ENCODE results near the gene ROPN1L. TPM values are rescaled to one million over a fixed set of nuclear protein-coding genes. Genes with fewer than 3 reads are reported as not detected.

ROPN1L gene
- total and polyA plus RNA-seq, 2 experiments from 2014 or later = 0.30 TPM; not detected in 1

GRCh38 chr5:10474521-10475075, 32.9 kb downstream of the ROPN1L start:
- WGBS (ENCODE audit: low lambda C conversion rate, missing lambda C conversion rate) = 71% methylated on average over 7 of the region's 7 CpGs
- Histone ChIP-seq H3K36me3 (replicated peaks; ENCODE audit: insufficient read depth, low read depth) (no peaks in the 10 kb centered on the region), H3K4me3 (no peak overlapping the region), H3K4me1 (ENCODE audit: insufficient read depth) (no peaks in the 10 kb centered on the region), H3K79me2 (no peaks in the 10 kb centered on the region), H3K9me2 (replicated peaks; ENCODE audit: insufficient read depth) (no peaks in the 10 kb centered on the region), H3K27ac (no peak overlapping the region), H2AFZ (no peak overlapping the region), H3K4me2 (no peak overlapping the region), H3K9me3 (ENCODE audit: low read depth) (no peaks in the 10 kb centered on the region), H4K20me1 (ENCODE audit: insufficient read depth, poor library complexity, severe bottlenecking) (no peaks in the 10 kb centered on the region), H3K27me3 (no peaks in the 10 kb centered on the region)
- no peak for DNase-seq (ENCODE audit: low spot score)
- TF ChIP-seq EZH2 (IDR thresholded peaks at IDR 0.05; ENCODE audit: borderline replicate concordance) (no peak), EZH2phosphoT487 (IDR thresholded peaks at IDR 0.05; ENCODE audit: low read depth, severe bottlenecking, unreplicated experiment) (no peak), CTCF (IDR thresholded peaks at IDR 0.05; ENCODE audit: poor library complexity) (no peak)

GRCh38 chr5:10475931-10476676, 34.4 kb downstream of the ROPN1L start:
- Histone ChIP-seq H3K9me2 (replicated peaks; ENCODE audit: insufficient read depth) (no peaks in the 10 kb centered on the region), H3K27ac (no peak overlapping the region)
- TF ChIP-seq EZH2 (IDR thresholded peaks at IDR 0.05; ENCODE audit: borderline replicate concordance) (no peak), CTCF (IDR thresholded peaks at IDR 0.05; ENCODE audit: poor library complexity) (no peak), EZH2phosphoT487 (IDR thresholded peaks at IDR 0.05; ENCODE audit: low read depth, severe bottlenecking, unreplicated experiment) (no peak)

GRCh38 chr5:10476878-10477277, 35.2 kb downstream of the ROPN1L start:
- no peak for DNase-seq (ENCODE audit: low spot score)
- Histone ChIP-seq H3K4me2 (no peak overlapping the region), H3K9me2 (replicated peaks; ENCODE audit: insufficient read depth) (no peaks in the 10 kb centered on the region), H3K27me3 (no peaks in the 10 kb centered on the region), H3K27ac (no peak overlapping the region), H3K4me1 (ENCODE audit: insufficient read depth) (peaks cover 6% of the 10 kb centered on the region), H3K9me3 (ENCODE audit: low read depth) (no peaks in the 10 kb centered on the region), H3K36me3 (replicated peaks; ENCODE audit: insufficient read depth, low read depth) (no peaks in the 10 kb centered on the region), H3K4me3 (no peak overlapping the region), H4K20me1 (ENCODE audit: insufficient read depth, poor library complexity, severe bottlenecking) (no peaks in the 10 kb centered on the region), H2AFZ (no peak overlapping the region), H3K79me2 (no peaks in the 10 kb centered on the region)
- 93% methylated on average over 3 of the region's 3 CpGs for WGBS (ENCODE audit: low lambda C conversion rate, missing lambda C conversion rate)
- TF ChIP-seq CTCF (IDR thresholded peaks at IDR 0.05; ENCODE audit: poor library complexity) = no peak
- no peak for TF ChIP-seq EZH2 (IDR thresholded peaks at IDR 0.05; ENCODE audit: borderline replicate concordance)
- TF ChIP-seq EZH2phosphoT487 (IDR thresholded peaks at IDR 0.05; ENCODE audit: low read depth, severe bottlenecking, unreplicated experiment) = no peak

More at GRCh38 chr5:10475931-10476676, 34.4 kb downstream of the ROPN1L start:
- Histone ChIP-seq H3K4me2 (no peak overlapping the region), H3K9me3 (ENCODE audit: low read depth) (no peaks in the 10 kb centered on the region), H3K36me3 (replicated peaks; ENCODE audit: insufficient read depth, low read depth) (no peaks in the 10 kb centered on the region), H4K20me1 (ENCODE audit: insufficient read depth, poor library complexity, severe bottlenecking) (no peaks in the 10 kb centered on the region), H3K79me2 (no peaks in the 10 kb centered on the region), H3K4me3 (no peak overlapping the region), H2AFZ (no peak overlapping the region), H3K27me3 (no peaks in the 10 kb centered on the region), H3K4me1 (ENCODE audit: insufficient read depth) (peaks cover 5% of the 10 kb centered on the region)
- no peak for DNase-seq (ENCODE audit: low spot score)
- WGBS (ENCODE audit: low lambda C conversion rate, missing lambda C conversion rate) = 94% methylated on average over 12 of the region's 12 CpGs

Data from hepatocyte (in vitro differentiated cells).